Measurements from ENCODE around the gene ULK3. TPM values are rescaled to one million over a fixed set of nuclear protein-coding genes. Genes with fewer than 3 reads are reported as not detected.
A peak's percentile ranks its signal among the peaks of the same experiment; 100 is the strongest.

ULK3 gene
- total and polyA plus RNA-seq, 11 donors = 22.6 to 39.3 (median 29.3) TPM

GRCh38 chr15:74799856-74800558, 42.9 kb downstream of the ULK3 start:
- WGBS, 4 donors = 31 to 47% (median 40%) methylated on average over 12 to 18 of the region's 18 CpGs
- TF ChIP-seq POLR2A (IDR thresholded peaks at IDR 0.05) (no peak), CTCF (IDR thresholded peaks at IDR 0.05) (peak; percentile 94 to 98 (median 97))
- H3K4me1 ChIP-seq = peaks cover 0 to 50% (median 19%) of the 10 kb centered on the region in 12 donors
- H3K27me3 ChIP-seq = no peaks in the 10 kb centered on the region
- ATAC-seq (peak; percentile 79 to 91 (median 85)), DNase-seq (peak; percentile 73 to 90 (median 79))
- H3K27ac ChIP-seq = peak overlapping the region in 5 of 12 donors; percentile 35 to 71 (median 60)
- H3K4me3 ChIP-seq = peak overlapping the region in 1 of 12 donors; percentile 2
- peaks cover 0 to 71% (median 48%) of the 10 kb centered on the region in 9 donors for H3K36me3 ChIP-seq
- intact Hi-C loops (cut with DNase I) = loop anchor here in 7 of 10 donors (1.0 to 5.0 kb wide), 7 partner anchors 18 to 37 kb away; partner anchors contain the start of gene CSK (in 1 of the 7)
- no peaks in the 10 kb centered on the region for H3K9me3 ChIP-seq

GRCh38 chr15:74799255-74799855, 43.6 kb downstream of the ULK3 start:
- no peak for TF ChIP-seq POLR2A (IDR thresholded peaks at IDR 0.05)
- no peak for TF ChIP-seq CTCF (IDR thresholded peaks at IDR 0.05)
- Histone ChIP-seq H3K9me3 (no peaks in the 10 kb centered on the region), H3K4me1 (peaks cover 0 to 56% (median 19%) of the 10 kb centered on the region in 12 donors), H3K27ac (peak overlapping the region in 6 of 12 donors; percentile 28 to 71 (median 54)), H3K27me3 (no peaks in the 10 kb centered on the region), H3K36me3 (peaks cover 0 to 70% (median 48%) of the 10 kb centered on the region in 9 donors), H3K4me3 (no peak overlapping the region)
- 68 to 90% (median 87%) methylated on average over 3 to 16 of the region's 16 CpGs for WGBS, 4 donors
- no peak for DNase-seq
- intact Hi-C loops (cut with DNase I) = loop anchor here in 1 of 10 donors (2.0 kb wide), 1 partner anchor 27 kb away; no protein-coding TSS in a partner anchor
- ATAC-seq = no peak

GRCh38 chr15:74798388-74799254, 44.3 kb downstream of the ULK3 start:
- Histone ChIP-seq H3K4me3 (no peak overlapping the region), H3K36me3 (peaks cover 0 to 63% (median 43%) of the 10 kb centered on the region in 9 donors), H3K27me3 (no peaks in the 10 kb centered on the region), H3K4me1 (peaks cover 0 to 61% (median 20%) of the 10 kb centered on the region in 12 donors), H3K9me3 (no peaks in the 10 kb centered on the region), H3K27ac (peak overlapping the region in 6 of 12 donors; percentile 12 to 71 (median 46))
- TF ChIP-seq POLR2A (IDR thresholded peaks at IDR 0.05) (no peak), CTCF (IDR thresholded peaks at IDR 0.05) (peak in 7 of 12 donors; percentile 7 to 33 (median 17))
- DNase-seq (peak in 2 of 5 donors; percentile 70 to 76), ATAC-seq (peak; percentile 66 to 73 (median 70))
- intact Hi-C loops (cut with DNase I) = loop anchor here in 1 of 10 donors (2.0 kb wide), 1 partner anchor 26 kb away; no protein-coding TSS in a partner anchor
- 65 to 85% (median 69%) methylated on average over 21 to 25 of the region's 25 CpGs for WGBS, 4 donors

All from heart left ventricle (tissue), 16 donors.